GM23248 (cell line): ENCODE data around the gene URB1. TPM values are rescaled to one million over a fixed set of nuclear protein-coding genes. Genes with fewer than 3 reads are reported as not detected.
A peak's percentile ranks its signal among the peaks of the same experiment; 100 is the strongest.

Experiments used
- DNase-seq: peaks from one replicate; pipeline ENCODE4 v3.0.0-alpha.2; 2015
- H2AFZ ChIP-seq: fragments of 200-600 bp; sonication (generic); 2 replicates; pipeline ENCODE4 v1.6.1; 2016; ENCODE audit warnings: antibody characterized with exemption
- H3F3A ChIP-seq: fragments of 200-600 bp; sonication (generic); 2 replicates; pipeline ENCODE4 v1.6.1; 2016; ENCODE audit warnings: mild to moderate bottlenecking, antibody characterized with exemption, mixed run types; ENCODE audit not compliant: insufficient read depth
- H3K27ac ChIP-seq: fragments of 200-600 bp; sonication (generic); 2 replicates; pipeline ENCODE4 v1.5.1; 2016; ENCODE audit warnings: mild to moderate bottlenecking
- H3K27me3 ChIP-seq: fragments of 200-600 bp; sonication (generic); replicated peaks from 2 replicates; pipeline ENCODE4 v1.6.1; 2016; ENCODE audit warnings: mild to moderate bottlenecking; ENCODE audit not compliant: insufficient read depth
- H3K36me3 ChIP-seq: fragments of 200-600 bp; sonication (generic); 2 replicates; pipeline ENCODE4 v1.6.1; 2016; ENCODE audit warnings: low read depth, mild to moderate bottlenecking
- H3K4me1 ChIP-seq: fragments of 200-600 bp; sonication (generic); 2 replicates; pipeline ENCODE4 v1.6.1; 2016; ENCODE audit warnings: mild to moderate bottlenecking; ENCODE audit not compliant: insufficient read depth
- H3K4me2 ChIP-seq: fragments of 200-600 bp; sonication (generic); one replicate; pipeline ENCODE4 v1.6.1; 2016; ENCODE audit warnings: mild to moderate bottlenecking; ENCODE audit not compliant: unreplicated experiment
- H3K4me3 ChIP-seq: fragments of 200-600 bp; sonication (generic); 2 replicates; pipeline ENCODE4 v1.5.1; 2016; ENCODE audit warnings: mild to moderate bottlenecking
- H3K79me2 ChIP-seq: fragments of 200-600 bp; sonication (generic); 2 replicates; pipeline ENCODE4 v1.6.1; 2016; ENCODE audit warnings: mild to moderate bottlenecking; ENCODE audit not compliant: insufficient read depth
- H3K9ac ChIP-seq: fragments of 200-600 bp; sonication (generic); 2 replicates; pipeline ENCODE4 v1.6.1; 2016; ENCODE audit warnings: mild to moderate bottlenecking
- H3K9me2 ChIP-seq: fragments of 200-600 bp; sonication (generic); 2 replicates; pipeline ENCODE4 v1.6.1; 2016; ENCODE audit warnings: mixed run types, mild to moderate bottlenecking, moderate library complexity; ENCODE audit not compliant: insufficient read depth
- H3K9me3 ChIP-seq: fragments of 200-600 bp; sonication (generic); one replicate; pipeline ENCODE4 v1.6.1; 2017; ENCODE audit warnings: low read depth
- H4K20me1 ChIP-seq: fragments of 200-600 bp; sonication (generic); 2 replicates; pipeline ENCODE4 v1.6.0; 2016; ENCODE audit not compliant: insufficient read depth
- EZH2 ChIP-seq: fragments of 200-600 bp; sonication (generic); IDR thresholded peaks from 2 replicates; pipeline ENCODE4 v1.6.1; 2018; ENCODE audit warnings: antibody characterized with exemption, mild to moderate bottlenecking; ENCODE audit not compliant: insufficient read depth, poor library complexity, severe bottlenecking
- EZH2phosphoT487 ChIP-seq: fragments of 200-600 bp; sonication (generic); IDR thresholded peaks from 2 replicates; pipeline ENCODE4 v1.6.1; 2018; ENCODE audit warnings: antibody characterized with exemption, moderate library complexity, mild to moderate bottlenecking, low read depth; ENCODE audit not compliant: insufficient read depth
- WGBS, 2 experiments: methylation state at CpG; one replicate each; pipeline ENCODE4 v1.1.6; 2015 to 2017; ENCODE audit warnings: low lambda C conversion rate in 2 of 2, low coverage in 1 of 2; ENCODE audit errors: missing lambda C conversion rate in 2 of 2; 5-methylcytosine and 5-hydroxymethylcytosine counted together
- in situ Hi-C: fragments of 300-500 bp; cut with MboI; formaldehyde crosslinking; loops from 2 replicates; pipeline ENCODE4 v1.15.0; 2020
- polyA plus RNA-seq: library from polyadenylated mRNA; unstranded; fragments of >200 nt; fragmentation: Nextera tagmentation; extraction: Ambion mirVana; gene quantifications from 2 replicates; pipeline ENCODE4 v1.2.1, GENCODE V29; 2016
- total RNA-seq: library from RNA; depleted of rRNA; stranded (reverse); fragments of >200 nt; shearing (Covaris generic); gene quantifications from 2 replicates; pipeline ENCODE4 v1.2.3, GENCODE V29; 2014

The URB1 gene
- total and polyA plus RNA-seq, 2 experiments from 2014 or later: 4.9 to 15.7 TPM

DNA sequence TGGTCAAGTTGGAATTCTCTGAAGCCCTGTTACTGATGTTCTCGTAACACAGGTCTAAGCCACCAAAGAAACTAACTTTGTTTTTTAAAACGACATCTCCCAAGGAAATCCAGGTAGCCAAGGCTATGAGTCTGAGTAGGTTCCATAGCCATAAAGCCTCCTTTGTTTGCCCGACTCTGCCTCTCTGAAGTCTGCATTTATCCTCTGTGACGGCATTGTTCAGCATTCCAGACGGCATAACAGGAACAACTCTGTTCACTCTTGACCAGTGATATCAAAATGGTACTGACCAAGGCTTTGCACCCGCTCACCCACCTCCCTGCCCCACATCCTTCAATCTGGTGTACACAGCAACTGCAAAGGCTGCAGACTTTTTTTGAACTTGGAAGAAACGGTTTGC is 14.8 kb downstream of the URB1 start:
- peaks cover 73% of the 10 kb centered on the region for H3K79me2 ChIP-seq
- no peaks in the 10 kb centered on the region for H4K20me1 ChIP-seq
- 71 to 75% methylated on average over 7 of the region's 7 CpGs for WGBS, 2 experiments
- no peak overlapping the region for H3K4me3 ChIP-seq
- peaks cover 26% of the 10 kb centered on the region for H3K4me1 ChIP-seq
- no peaks in the 10 kb centered on the region for H3K27me3 ChIP-seq
- no peaks in the 10 kb centered on the region for H3K9me2 ChIP-seq
- H3K36me3 ChIP-seq: peaks cover 40% of the 10 kb centered on the region; the same call in 1 of the 2 replicates
- H3F3A ChIP-seq: peaks cover 23% of the 10 kb centered on the region; the same call in 1 of the 2 replicates
- H3K4me2 ChIP-seq: no peak overlapping the region
- H2AFZ ChIP-seq: no peak overlapping the region
- TF ChIP-seq EZH2phosphoT487: no peak
- TF ChIP-seq EZH2: no peak
- H3K9me3 ChIP-seq: no peaks in the 10 kb centered on the region
- H3K9ac ChIP-seq: no peak overlapping the region
- in situ Hi-C loops: no loop called here
- DNase-seq: no peak
- no peak overlapping the region for H3K27ac ChIP-seq

DNA sequence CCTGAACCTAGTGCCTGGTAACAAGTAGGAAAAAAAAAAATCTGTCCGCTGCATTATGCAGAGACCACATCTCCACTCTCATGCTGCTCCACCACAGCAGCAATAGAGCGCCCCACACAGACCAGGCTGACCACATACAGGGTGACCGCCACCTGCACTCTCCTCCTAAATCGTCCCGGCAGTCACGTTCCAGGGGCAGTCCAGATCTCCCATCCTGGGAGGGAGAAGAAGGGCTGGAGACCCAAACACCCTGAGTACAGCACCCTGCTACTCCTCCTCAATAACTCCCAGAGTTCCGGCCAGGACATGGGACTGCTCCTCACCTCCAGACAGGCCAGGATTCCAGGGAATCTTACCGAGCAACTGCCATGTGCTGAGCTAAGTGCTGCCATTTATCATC is 15.3 kb downstream of the URB1 start:
- Histone ChIP-seq H2AFZ (no peak overlapping the region), H3K9ac (no peak overlapping the region), H3K4me1 (peaks cover 21% of the 10 kb centered on the region), H3K27me3 (no peaks in the 10 kb centered on the region), H3K9me2 (no peaks in the 10 kb centered on the region), H3K27ac (no peak overlapping the region), H3K79me2 (peaks cover 73% of the 10 kb centered on the region), H3K4me3 (no peak overlapping the region), H3F3A (peaks cover 26% of the 10 kb centered on the region), H3K36me3 (peaks cover 40% of the 10 kb centered on the region; the same call in 1 of the 2 replicates), H4K20me1 (no peaks in the 10 kb centered on the region), H3K9me3 (no peaks in the 10 kb centered on the region), H3K4me2 (no peak overlapping the region)
- 94 to 96% methylated on average over 8 of the region's 8 CpGs for WGBS, 2 experiments
- in situ Hi-C loops: no loop called here
- TF ChIP-seq EZH2: no peak
- TF ChIP-seq EZH2phosphoT487: no peak
- DNase-seq: no peak

DNA sequence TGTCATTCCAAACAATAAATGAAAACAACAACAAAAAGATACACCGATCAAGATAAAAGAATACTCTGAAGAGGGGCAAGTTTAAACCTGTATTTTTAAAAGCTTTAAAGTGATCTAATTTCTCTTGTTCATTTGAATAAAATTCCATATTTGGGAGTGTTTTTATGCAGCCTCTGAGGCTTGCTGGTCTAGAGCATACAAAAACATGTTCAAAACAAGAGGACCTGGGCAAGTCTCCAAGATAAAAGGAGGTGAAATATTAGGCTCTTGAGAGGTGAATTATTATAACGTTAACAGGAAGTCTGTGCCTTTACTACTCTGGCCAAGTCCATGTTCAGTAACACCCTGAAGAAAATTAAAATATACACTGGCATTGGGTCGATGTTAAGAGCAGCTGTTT is 20.1 kb downstream of the URB1 start:
- in situ Hi-C loops: no loop called here
- DNase-seq: no peak
- H3K36me3 ChIP-seq: peaks cover 37% of the 10 kb centered on the region

DNA sequence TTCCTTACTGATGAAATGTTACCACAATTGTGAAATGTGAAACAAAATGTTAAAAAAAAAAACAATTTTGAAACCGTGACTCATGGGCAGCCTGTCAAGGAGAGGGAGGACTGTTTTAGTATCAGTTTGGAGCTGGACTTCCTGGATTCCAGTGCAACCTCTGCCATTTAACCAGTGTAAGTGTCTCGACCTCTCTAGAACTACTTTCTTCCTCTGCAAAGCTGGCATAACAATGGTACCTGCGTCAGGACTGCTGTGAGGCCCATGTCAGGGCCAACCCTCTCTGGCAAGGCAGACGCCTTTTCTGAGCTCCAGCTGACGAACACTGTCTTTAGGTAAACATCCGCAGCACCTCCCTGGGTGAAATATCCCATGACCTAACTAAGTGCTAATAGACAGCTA is 20.9 kb downstream of the URB1 start:
- H3K9me3 ChIP-seq: no peaks in the 10 kb centered on the region
- in situ Hi-C loops: no loop called here
- H3F3A ChIP-seq: peaks cover 22% of the 10 kb centered on the region
- no peaks in the 10 kb centered on the region for H3K27me3 ChIP-seq
- peak overlapping the region; percentile 16; the same call in 1 of the 2 replicates for H3K4me3 ChIP-seq
- peaks cover 16% of the 10 kb centered on the region for H3K4me1 ChIP-seq
- peak overlapping the region; percentile 11; the same call in 1 of the 2 replicates for H2AFZ ChIP-seq
- WGBS, 2 experiments: 55 to 59% methylated on average over 6 of the region's 6 CpGs
- no peaks in the 10 kb centered on the region for H3K9me2 ChIP-seq
- peak; percentile 84 for DNase-seq
- no peaks in the 10 kb centered on the region for H4K20me1 ChIP-seq
- peak overlapping the region; percentile 82 for H3K27ac ChIP-seq
- H3K36me3 ChIP-seq: peaks cover 43% of the 10 kb centered on the region
- TF ChIP-seq EZH2phosphoT487 (no peak), EZH2 (no peak)
- H3K4me2 ChIP-seq: peak overlapping the region; percentile 53
- peaks cover 46% of the 10 kb centered on the region for H3K79me2 ChIP-seq
- H3K9ac ChIP-seq: peak overlapping the region; percentile 55; the same call in 1 of the 2 replicates

More for the DNA sequence above, 20.1 kb downstream of the URB1 start:
- Histone ChIP-seq H4K20me1 (no peaks in the 10 kb centered on the region), H3K27ac (peak overlapping the region; percentile 82), H3K9me2 (no peaks in the 10 kb centered on the region), H3K9ac (no peak overlapping the region), H2AFZ (no peak overlapping the region), H3K9me3 (no peaks in the 10 kb centered on the region), H3K4me3 (no peak overlapping the region), H3K4me1 (peaks cover 16% of the 10 kb centered on the region), H3K27me3 (no peaks in the 10 kb centered on the region), H3K4me2 (no peak overlapping the region), H3K79me2 (peaks cover 47% of the 10 kb centered on the region), H3F3A (peaks cover 22% of the 10 kb centered on the region)
- WGBS, 2 experiments: 62 to 64% methylated on average over 3 of the region's 3 CpGs
- TF ChIP-seq EZH2 (no peak), EZH2phosphoT487 (no peak)
